Ramos (cell line): Measurements from ENCODE around the gene F8.
"Not testable (repeated sequence)": the region's sequence is repeated elsewhere in the genome, so short reads cannot be mapped to it uniquely, and the experiment has no call there.

Source experiments
- in situ Hi-C: fragments of 300-500 bp; cut with MboI; formaldehyde crosslinking; loops from one replicate; pipeline ENCODE4 v1.14.3; 2022; ENCODE audit warnings: low sequenced_read_pairs; ENCODE audit not compliant: unreplicated experiment

Gene F8

GRCh38 chrX:155046129-155046810 is 23.7 kb upstream of the F8 start:
- in situ Hi-C loops: no loop called here

- in situ Hi-C loops: no loop called here
Observed at GRCh38 chrX:155035688-155036087, 13.2 kb upstream of the F8 start.

DNA sequence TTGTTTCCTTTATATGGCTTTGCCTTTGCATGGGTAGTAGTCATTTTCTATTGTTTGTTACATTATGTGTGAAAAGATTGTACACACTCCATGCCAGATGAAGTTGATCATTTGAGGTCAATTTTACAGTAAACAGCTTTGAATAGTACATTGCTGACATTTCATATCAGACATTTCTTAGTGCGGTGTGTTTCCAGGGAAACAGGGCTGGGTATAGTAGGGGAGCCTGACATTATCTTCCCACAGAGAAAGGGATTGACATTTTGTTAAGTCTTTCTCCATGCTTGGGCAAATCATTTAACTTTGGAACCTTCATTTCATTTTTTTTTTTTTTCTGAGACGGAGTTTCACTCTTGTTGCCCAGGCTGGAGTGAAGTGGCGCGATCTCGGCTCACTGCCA is 9.1 kb upstream of the F8 start:
- in situ Hi-C loops: no loop called here

DNA sequence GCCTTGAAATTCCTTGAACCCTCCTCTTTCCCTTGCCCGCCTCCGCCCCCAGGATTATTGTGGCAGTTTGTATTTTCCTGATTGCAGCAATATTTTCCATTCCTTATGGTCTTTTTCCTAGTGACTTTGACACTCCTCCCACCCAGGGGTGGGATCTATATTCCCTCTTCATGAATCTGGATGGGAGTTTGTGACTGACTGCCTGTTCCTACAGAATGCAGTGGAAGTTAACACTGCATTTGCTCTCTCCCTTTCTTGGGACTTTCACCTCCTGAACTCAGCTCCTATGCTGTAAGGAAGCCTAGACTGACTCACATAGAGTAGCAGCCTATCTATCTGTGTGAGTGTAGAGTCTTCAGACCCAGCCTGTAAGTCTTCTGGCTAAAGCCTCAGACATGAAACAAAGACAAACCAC is 6.4 kb upstream of the F8 start:
- in situ Hi-C loops: no loop called here

- in situ Hi-C loops: no loop called here
Observed at GRCh38 chrX:155028129-155028528, 5.6 kb upstream of the F8 start.

- in situ Hi-C loops: no loop called here
Observed at GRCh38 chrX:155027509-155028066, 5.1 kb upstream of the F8 start.

DNA sequence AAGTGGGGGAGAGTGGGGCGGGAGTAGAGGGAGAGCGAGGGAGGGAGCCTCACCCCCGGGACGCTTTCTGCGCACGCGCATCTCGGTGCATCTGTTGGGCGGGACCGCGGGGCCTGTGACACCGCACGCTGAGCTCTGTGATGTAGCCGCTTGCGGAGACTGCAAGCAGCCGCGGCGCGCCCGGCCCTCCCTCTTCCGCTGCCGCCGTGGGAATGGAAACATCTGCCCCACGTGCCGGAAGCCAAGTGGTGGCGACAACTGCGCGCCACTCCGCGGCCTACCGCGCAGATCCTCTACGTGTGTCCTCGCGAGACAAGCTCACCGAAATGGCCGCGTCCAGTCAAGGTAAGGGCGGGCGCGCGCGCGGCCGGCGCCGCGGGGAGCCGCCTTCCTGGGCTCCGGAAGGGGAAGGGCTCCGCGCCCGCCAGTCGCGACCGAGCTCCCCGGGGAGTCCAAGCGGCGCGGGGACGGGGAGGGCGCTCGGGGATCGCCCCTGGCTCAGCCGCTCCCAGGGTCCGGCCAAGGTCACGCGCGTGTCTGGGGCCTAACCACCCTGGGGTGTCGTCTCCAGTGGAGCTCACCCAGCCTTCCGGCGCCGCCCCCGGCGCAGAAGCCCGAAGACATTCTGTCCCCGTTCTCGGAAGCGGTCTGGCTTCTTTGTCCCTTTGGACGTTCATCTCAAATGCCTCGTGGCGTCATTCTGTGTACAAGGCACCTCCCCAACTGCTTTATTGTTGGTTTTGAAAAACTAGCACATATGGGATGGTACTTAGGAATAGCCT is 4.4 kb upstream of the F8 start, which contains the start of gene FUNDC2:
FUNDC2 (plus strand) TSS at position 118 of the 782 bp plus-strand sequence; CDS start at position 213, 95 bp downstream.
- in situ Hi-C loops: no loop called here

GRCh38 chrX:155026420-155026726 is 3.9 kb upstream of the F8 start:
- in situ Hi-C loops: no loop called here

GRCh38 chrX:155023907-155024833 is 1.6 kb upstream of the F8 start:
- in situ Hi-C loops: no loop called here

GRCh38 chrX:155020591-155020990 is 1.9 kb downstream of the F8 start:
- in situ Hi-C loops: no loop called here

DNA sequence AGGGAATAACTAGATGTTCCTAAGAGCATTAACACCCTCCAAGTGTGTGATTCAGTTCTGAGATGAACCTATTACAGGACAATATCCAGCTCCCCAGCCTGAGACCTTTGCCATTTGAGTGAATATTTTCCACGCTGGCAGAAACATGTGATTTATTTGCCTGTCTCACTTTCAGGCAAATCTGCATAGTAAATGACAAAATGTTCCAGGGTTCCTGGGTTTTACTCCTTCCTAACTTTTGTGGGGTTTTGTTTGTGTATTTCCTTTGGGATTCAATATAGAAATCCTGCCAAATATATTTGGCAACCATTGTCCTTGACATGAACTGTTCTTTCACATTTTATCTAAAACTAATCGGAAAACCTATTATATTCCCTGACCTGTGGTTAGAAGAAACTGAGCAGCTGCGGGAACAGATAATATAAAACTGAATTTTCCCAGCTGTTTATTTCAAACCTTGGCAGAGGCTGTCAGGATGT is 12.5 kb downstream of the F8 start:
- in situ Hi-C loops: no loop called here

DNA sequence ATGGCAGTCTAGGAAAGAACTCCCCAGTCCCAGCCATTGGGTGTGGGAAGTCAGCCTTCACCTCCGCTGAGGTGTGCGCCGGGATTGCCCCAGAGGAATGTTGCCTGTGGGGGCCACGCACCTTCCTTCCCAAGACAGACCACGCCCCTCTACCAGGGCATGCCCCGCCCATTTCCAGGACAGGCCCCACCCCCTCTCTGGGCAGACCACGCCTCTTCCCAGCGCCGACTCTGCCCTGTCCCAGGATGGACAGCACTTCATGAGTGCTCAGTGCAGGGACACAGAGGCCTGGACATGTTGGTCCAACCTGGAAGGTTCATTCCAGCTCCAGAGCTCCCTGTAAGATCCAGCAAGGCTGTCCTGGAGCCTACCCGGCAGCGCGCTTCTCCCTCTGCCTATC is 13.9 kb downstream of the F8 start:
- in situ Hi-C loops: not testable (repeated sequence)

DNA sequence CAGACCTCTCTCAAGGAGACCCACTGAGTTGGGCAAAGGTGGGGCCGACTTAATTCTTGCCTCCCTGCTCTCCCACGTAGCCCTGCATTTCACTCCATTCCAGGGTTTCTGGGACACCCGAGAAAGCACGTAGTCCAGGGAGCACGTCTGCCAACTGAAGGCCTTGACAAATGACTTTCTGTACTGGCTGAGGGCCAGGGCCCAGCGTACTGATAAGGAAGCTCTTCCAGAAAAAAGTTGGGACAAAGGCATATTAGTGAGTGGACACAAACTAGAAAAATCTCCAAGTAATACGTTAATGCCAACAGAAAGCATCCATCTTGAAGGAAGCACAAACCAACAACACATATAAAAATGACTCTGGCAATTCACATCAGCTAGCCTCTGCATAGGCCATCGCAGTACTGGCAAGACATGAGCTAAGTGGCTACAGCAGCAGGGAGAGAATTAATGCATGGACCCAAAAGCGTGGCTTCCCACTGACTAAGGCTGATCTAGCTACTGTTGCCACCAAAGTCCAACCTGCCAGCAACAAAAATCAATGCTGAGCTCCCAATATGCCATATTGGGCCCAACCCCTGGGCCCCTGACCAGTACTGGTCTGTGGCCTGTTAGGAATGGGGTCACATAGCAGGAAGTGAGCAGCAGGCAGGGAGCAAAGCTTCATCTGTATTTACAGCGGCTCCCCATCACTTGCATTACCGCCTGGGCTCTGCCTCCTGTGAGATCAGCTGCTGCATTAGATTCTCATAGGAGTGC is 15.4 kb downstream of the F8 start:
- in situ Hi-C loops: not testable (repeated sequence)

- in situ Hi-C loops: not testable (repeated sequence)
Observed at GRCh38 chrX:155006379-155006778, 16.1 kb downstream of the F8 start.

- in situ Hi-C loops: no loop called here
Observed at GRCh38 chrX:155005190-155005589, 17.3 kb downstream of the F8 start.

- in situ Hi-C loops: no loop called here
Observed at GRCh38 chrX:155001873-155002272, 20.6 kb downstream of the F8 start.

- in situ Hi-C loops: no loop called here
Observed at GRCh38 chrX:155000841-155001240, 21.7 kb downstream of the F8 start.

- in situ Hi-C loops: no loop called here
Observed at GRCh38 chrX:154998204-154998880, 24.2 kb downstream of the F8 start.

DNA sequence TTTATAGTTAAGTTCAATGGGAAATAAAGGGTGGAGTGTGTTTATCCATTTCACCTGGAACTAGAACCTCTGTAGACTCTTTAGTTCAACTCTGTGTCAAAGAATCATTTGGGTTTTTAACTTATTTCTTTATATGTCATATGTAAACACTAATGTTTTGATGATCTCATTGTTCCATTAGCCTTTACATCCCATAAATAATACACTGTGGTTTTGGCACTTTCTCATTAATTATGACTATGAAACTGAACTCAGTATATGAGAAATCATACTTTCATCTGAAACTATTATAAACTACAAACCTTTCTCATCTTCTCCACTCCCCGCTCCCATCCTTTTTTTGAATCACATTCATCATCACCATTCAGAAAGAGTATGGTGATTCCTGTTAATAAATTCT is 31.0 kb downstream of the F8 start:
- in situ Hi-C loops: no loop called here
